ENCODE results near the gene GAREM1.

DNA sequence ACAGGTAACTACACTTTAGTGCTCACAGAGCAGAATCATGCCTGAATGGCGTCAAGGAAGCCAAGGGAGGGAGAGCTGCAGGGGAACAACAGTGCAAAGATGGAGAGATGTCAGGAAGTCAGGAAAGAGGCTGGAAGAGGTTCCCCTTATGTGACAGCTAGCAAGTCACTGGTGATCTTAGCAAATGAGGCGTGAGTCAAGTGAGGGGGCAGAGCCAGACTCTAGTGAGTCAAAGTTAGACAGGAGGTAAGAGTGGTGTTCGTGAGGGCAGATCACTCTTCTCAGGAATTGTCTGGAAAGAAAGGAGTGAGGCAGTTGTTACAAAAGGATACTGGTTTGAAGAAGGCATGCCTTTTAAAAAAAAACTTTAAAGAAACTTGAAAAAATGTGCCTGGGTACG lies 193.8 kb downstream of the GAREM1 start:
- TF ChIP-seq, protein P1, sequence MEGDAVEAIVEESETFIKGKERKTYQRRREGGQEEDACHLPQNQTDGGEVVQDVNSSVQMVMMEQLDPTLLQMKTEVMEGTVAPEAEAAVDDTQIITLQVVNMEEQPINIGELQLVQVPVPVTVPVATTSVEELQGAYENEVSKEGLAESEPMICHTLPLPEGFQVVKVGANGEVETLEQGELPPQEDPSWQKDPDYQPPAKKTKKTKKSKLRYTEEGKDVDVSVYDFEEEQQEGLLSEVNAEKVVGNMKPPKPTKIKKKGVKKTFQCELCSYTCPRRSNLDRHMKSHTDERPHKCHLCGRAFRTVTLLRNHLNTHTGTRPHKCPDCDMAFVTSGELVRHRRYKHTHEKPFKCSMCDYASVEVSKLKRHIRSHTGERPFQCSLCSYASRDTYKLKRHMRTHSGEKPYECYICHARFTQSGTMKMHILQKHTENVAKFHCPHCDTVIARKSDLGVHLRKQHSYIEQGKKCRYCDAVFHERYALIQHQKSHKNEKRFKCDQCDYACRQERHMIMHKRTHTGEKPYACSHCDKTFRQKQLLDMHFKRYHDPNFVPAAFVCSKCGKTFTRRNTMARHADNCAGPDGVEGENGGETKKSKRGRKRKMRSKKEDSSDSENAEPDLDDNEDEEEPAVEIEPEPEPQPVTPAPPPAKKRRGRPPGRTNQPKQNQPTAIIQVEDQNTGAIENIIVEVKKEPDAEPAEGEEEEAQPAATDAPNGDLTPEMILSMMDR (conservative IDR thresholded peaks at IDR 0.05; ENCODE audit: low read depth, low read length) = no peak
- TF ChIP-seq EZH2phosphoT487 (IDR thresholded peaks at IDR 0.05; ENCODE audit: borderline replicate concordance, low read length) (no peak), EZH2 (IDR thresholded peaks at IDR 0.05; ENCODE audit: low read length, unreplicated experiment) (no peak)
